ENCODE measurements around the gene CCBE1.
A peak's percentile ranks its signal among the peaks of the same experiment; 100 is the strongest.
"Not testable (repeated sequence)": the region's sequence is repeated elsewhere in the genome, so short reads cannot be mapped to it uniquely, and the experiment has no call there.

Gene CCBE1

DNA sequence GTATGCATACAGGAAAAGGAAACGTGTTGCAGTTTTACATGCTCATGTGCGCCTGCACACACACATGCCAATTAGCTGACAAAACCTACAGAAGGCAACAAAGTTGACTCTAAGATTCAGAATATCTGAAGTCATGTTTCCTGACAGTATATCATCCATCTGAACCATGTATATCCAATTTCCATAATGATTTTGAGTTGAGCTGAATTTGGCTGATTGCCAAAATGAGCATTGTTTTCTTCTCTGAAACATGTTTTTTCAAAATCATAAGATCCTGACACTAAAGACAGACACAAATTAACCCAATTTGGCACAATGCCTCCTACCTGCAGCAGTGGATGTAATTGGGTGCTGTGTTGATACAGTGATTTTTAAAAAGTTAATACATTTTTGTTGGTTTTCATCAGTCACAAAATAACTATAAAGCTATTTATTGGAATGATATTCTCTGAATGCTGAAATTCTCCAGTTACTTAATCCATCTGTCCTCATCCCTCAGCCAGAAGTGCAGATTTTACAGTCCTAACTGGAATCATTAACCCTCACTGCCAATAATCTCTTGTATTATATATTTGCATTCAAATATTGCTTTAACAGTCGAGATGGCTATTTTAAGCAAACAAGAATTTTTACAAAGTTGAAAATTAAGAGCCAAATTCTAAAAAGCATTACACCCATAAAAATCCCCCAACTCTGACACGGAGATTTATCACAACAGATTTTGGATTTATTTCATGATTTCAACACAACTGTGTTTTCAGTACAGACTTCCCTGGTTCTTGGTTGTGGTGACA, 176.5 kb downstream of the CCBE1 start:
- no peak for DNase-seq

DNA sequence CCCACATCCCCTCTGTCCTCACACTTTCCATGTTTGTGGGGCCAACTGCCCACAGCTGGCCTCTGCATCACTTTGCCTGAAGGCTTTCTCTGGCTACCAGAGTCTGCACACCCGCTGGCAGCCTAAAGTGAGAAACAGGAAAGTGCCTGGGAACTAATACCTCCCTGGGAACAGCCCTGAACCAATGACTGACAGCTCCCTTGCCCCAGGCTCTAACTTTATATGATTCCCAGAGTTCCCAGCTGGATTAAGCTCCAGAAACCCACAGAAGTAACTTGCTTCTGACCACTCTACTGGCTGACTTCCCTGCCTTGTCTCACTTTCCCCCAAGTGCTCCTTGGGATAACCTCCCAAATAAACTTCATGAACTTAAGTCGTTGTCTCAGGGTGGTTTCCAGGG, 178.5 kb downstream of the CCBE1 start:
- no peak for DNase-seq

DNA sequence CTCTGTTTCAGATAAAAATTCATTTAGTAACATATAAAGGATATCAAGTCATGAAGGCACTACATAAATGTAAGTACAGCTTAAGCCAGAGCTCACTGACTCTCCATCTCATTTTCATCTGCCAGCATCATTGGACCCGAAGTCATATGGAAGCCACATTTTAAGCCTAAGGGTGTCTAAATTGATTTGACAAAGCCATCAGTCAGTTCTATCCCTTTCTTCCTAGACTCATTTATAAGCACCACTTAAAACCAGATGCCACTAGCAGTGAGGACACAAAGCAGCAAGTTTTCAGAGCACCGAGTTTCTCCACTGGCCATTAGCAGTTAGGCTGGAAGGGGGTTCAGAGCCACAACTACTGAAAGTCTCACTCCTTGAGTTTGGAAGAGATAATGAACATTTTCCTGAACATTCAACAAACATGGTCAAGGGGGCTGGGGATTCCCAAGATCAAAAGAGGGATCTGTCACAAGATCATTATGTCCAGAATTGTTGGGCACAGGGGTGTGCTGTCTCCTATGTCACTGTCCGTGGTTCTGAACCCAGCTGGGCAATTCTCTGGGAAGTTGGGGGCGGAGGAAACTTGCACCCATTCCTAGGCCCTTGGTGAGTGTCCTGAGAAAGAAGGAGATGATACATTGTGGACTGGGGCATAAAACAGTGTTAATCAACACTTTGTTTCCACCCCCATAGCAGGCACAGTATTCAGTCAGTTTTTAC, 179.6 kb downstream of the CCBE1 start:
- peak; percentile 33 for DNase-seq

DNA sequence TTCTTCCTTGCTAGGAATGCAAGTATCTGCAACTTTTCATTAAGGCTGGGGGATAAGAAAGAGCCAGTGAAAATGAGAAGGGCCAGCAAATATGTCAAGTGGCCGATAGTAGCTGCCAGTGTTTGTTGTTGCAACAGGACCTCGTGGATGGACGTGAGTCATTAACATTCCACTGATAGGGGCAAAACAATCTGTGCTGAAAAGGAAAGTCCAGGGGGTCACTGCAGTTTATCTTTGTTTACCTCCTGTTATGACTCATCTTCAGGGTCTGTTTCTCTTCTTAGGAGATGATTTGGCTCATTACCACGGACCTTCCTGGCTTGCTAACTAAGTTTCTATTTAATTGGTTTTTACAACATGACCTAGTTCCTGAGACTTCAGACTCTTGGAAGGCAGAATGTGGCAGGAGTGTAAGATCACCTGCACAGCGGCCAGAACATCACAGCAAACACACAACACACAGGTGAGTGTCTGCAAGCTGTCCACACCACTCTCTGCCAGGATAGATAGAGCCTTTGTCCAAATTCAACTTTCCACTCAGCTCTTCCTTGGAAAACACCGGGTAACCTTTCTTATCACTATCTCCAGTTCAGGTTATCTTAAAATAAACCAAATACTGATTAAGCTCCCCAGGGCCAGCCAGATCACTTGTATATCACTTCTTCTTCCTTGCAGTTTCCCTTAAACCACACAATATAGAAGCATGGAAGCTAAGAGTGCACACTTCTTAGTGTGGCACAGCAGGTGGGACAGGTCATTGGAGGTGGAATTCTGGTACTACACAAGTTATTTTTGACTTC, 180.7 kb downstream of the CCBE1 start:
- DNase-seq = peak; percentile 3

DNA sequence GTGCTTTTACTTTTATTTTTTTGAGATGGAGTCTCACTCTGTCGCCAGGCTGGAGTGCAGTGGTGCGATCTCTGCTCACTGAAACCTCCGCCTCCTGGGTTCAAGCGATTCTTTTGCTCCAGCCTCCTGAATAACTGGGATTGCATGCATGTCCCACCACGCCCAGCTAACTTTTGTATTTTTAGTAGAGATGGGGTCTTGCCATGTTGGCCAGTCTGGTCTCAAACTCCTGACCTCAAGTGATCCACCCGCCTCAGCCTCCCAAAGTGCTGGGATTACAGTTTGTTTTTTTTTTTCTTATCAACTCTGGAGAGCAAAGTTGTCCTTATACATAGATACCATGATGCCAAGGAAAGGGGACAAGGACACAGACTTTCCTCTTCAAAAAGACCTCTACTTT, 181.3 kb downstream of the CCBE1 start:
- DNase-seq = not testable (repeated sequence)

DNA sequence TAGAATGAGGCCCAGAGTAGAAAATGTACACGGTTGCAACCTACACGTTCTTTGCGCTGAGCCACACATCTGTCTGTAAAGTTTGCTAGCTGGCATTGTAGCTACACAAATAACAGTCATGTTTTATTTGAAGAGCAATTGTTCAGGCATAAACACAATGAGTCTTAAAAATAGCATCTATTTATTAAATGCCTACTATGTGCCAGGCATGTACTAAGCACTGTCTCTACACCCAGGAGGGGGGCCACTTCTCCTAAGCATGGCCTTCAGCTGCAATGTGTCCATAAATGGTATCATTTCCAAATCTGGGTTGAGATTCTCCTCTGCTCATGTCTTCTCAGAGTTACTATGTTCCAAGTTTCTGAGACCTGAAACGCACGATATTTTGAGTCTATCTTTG, 182.1 kb downstream of the CCBE1 start:
- no peak for DNase-seq

DNA sequence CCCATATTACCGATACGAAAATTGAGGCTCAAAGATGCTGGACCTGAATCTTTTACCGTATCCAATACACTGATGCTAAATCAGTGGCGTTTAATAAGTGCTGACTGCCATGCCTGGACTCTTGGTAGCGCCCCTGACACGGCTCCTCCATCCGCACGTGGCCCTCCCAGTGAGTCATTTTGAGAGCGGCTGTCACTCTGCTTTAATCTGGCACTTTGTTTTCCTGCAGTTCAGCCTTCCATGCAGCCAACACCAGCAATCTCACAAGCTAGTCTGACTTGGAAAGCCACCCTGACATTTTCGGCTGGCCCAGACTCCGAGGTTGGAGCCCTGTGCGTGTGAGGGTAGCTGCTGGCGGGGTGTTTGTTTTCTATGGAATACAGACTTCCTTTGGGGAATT, 183.0 kb downstream of the CCBE1 start:
- no peak for DNase-seq

DNA sequence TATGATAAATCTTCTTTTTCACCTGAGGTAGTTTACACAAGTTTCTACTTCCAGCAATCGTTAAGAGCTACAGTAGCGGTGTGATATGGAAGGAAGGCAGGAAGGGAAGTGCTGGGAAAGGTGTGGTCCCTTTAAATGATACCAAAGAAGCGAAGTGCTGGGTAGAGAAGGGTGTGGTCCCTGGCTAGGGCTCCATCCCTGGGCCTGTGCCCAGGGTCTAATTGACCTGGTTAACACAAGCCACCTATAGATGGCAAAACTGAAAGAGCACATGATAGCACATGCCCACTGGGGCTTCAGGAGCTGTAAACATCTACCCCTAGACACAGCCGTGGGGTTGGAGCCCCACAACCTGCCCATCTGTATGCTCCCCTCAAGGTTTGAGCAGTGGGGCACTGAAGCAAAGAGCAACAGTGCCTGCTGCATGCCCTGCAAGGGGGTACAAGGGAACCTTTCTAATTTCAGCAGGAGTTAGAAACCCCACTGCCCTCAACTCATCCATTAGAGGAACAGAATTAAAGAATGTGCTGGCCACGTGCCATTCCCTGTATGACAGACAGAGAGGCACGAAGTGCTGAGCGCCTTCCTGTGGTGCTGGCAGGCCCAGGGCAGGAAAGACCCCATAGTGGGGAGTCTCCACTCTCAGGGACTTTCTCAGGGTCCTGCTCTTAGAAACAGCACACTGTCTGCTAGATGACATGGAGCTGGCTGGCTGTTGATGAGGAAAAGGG, 185.0 kb downstream of the CCBE1 start:
- DNase-seq = peak; percentile 2

DNA sequence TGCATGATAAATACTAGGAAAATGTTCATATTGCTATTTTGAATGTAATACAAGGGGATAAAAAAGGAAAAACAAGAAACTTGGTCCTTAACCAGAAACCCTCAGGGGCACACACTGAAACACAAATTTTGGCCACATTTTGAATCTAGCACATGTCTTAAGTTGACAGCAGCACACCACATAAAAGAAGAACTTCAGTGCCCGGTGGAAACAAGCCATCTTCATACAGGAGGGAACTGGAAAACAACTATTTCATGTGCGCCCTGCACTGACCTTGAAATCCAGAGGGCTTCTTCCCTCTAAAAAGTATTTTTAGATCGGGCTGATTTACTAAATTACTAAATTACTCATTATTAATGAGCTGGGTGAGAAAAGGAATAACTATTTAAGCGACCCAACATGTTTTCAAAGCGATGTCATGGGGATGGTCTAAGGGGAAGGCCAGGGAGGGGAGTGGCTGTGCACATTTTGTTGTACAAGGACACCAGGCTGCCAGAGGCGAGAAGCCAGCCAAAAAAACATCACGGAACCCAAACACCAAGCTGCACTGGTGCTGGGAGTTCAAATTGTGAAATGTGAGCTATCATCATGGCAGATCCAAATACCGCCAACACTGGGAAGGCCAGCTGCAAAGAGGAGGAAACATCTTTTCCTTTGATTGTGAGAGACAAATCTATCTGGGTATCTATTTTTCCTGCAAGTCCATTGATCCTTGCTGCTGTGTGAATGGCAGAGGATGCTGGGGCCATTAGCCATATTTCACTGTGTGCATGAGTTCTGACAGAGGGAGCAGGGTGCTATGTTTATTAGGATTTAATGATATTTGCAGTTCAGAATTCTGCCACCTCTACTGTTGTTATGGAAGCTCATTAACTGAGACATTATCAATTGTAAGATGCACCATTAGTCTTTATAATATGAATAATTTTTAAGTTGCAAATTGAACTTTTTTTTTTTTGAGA, 187.5 kb downstream of the CCBE1 start:
- DNase-seq = no peak

DNA sequence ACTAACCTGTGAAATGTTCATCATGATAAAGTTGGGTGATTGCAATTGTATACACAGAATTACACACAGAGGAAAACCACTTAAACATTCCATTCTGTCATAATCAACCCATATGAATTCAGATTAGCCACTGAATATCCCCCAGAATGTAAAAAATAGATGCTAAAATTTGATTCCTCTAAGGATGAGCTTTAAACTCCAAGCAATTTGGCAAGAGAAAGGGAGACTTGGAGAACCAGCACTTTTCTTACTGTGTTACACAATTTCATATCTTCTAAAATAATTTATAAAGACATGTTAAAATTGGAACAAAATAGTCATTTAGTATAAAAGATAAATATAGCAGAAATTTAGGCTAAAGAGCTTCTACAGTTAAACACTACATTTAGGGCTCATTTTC, 191.9 kb downstream of the CCBE1 start:
- no peak for DNase-seq

DNA sequence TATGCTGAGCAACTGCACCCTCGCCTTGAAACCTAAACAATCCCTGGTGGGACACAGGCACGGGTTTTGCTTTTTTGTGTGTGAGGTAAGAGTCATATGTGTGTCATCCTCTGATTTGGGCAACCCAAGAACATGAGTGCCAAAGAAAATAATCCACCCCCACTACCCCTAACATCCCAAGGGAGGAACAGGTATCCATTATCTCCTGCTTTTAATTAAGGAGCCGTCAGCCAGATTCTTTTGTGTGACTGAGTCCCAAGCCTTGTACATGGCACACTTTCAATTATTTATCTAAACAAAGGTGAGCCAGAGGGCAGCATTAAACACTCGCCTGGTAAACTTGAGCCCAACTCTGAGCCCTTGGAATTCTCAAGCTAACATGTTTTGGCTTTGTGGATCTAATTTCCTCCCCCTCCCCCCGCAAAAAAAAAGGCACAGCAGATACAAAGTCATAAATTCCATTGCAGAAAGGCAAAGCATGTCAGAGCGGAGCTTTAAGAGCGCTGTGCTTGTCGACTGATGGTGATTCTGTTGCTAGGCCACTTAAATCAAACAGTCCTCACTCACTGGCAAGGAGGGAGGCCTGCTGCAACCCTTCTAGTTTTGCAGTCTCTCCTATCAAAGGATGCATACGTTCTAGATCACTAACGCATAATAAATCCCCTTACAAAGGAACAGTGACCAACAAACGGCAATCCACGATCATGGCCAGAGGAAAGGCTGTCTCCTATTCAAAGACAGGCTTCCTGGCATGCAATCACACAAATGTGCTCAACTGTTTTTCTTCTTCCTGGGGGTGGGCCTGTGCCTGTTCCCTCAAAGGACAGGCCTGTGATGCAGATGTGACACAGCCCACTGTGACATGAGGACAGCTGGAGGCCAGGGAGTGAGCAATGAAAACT, 194.7 kb downstream of the CCBE1 start:
- no peak for DNase-seq

DNA sequence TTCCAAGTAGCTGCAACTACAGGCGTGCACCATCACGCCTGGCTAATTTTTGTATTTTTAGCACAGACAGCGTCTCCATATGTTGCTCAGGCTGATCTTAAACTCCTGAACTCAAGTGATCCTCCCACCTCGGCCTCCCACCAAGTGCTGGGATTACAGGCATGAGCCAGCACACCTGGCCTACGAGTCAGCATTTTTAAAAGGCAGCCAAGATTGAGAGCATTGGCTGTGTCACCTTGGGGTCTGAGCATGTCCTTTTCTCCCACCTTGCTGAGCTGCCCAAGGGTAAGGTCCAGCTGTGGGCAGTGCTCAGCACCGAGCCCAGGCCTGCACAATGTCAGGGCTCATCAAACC, 195.3 kb downstream of the CCBE1 start:
- DNase-seq = no peak

DNA sequence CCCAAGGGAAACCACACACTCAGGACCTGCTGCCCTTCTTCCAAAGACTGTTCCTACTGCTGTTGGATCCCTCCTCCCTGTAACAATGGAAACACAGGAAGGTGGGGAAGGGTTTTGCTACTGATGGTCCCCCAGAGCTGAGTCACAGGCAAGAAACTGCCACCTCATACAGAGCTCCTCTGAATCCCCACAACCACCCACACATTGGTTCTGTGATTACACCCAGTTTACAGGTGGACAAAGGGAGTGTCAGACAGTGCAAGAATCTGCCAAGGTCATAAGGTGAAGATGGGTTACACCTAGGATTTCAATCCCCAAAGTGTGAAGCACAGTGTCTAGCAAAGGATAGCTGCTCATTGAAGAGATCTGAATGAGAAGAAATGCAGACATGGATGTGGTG, 196.5 kb downstream of the CCBE1 start:
- no peak for DNase-seq

DNA sequence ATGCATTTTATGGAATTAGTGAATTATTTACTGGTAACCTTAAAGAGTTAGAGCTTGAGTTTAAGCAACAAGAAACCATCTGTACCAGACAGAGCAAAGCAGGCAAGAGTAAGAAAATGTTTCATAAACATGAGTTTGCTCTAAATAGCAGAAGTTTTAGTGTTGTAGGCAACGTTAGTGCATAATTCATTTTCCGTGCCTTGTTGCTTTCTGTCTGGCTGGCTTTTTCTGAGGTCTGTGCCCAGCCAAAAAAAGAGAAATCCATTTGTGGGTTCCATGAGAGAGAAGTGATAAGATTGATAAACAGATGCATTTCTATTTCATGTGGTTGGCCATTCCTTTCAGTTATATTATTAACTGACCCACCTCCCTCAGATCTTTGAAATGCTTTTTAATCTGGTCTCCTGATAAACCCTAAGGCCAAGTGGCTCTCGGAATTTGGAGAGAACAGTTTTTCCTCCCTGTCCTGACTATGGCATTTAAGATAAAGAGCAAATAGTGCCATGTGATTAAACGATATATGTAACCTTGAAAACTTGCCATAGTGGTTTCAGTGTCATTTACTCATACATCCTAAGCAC, 198.6 kb downstream of the CCBE1 start:
- no peak for DNase-seq

DNA sequence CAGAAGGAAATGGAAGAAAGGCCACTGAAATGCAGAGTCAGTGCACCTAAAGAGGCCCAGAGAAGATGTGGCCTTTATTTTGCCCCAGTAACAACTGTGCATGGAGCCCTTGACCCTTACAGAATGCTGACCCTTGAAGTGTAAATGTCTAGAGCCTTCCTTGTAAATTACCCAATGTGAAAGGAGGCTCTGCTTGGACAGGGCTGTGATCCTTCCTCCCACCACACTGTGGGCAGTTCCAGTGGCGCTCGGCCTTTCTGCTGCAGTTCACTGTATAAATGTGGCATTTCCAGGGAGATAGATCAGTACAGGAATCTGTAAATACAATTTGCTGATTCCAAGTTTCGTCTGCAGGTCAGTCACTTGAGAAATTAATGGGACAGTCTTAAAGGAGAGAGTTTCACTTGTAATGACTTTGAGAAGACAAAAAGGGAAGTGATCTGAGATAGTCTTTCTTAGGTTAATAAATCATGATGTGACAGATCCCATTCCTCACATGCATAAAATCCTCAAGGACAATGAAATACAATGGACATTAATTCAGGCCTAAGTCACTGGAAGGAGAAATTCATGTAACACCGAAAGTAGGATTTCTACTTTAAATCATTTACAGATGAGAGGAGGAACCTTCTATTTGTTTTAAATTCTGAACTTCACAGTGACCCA, 204.3 kb downstream of the CCBE1 start:
- DNase-seq = no peak

DNA sequence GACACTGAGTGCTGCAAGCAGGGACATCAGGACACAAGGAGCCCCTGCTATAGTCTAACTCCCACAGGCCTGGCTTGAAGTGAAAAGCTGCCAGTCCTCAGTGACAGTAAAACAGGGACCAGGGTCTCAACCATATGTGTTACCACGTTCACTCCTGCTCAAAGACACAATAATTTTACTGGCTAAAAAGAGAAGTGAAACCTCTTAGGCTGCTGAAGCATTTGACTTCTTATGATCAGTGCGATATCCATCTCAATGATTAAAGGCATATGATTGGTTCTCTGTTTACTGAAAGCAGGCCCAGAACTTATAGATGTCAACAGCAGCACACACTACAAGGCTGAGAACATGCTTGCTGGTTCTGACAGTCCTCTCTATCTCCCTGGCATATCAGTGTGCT, 208.3 kb downstream of the CCBE1 start:
- DNase-seq = no peak

DNA sequence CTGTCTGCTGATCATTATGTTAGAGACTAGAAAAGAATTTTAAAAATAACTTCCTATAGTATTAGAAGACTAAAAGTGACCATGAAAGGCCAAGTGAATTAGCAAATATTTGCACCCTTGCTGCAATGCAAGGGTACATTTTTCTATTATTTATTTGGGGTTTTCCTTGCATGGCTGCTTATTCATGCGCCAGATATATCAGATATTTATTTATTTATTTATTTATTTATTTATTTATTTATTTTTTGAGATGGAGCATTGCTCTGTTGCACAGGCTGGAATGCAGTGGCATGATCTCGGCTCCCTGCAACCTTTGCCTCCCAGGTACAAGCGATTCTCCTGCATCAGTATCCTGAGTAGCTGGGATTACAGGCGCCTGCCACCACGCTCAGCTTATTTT, 211.8 kb downstream of the CCBE1 start:
- no peak for DNase-seq

DNA sequence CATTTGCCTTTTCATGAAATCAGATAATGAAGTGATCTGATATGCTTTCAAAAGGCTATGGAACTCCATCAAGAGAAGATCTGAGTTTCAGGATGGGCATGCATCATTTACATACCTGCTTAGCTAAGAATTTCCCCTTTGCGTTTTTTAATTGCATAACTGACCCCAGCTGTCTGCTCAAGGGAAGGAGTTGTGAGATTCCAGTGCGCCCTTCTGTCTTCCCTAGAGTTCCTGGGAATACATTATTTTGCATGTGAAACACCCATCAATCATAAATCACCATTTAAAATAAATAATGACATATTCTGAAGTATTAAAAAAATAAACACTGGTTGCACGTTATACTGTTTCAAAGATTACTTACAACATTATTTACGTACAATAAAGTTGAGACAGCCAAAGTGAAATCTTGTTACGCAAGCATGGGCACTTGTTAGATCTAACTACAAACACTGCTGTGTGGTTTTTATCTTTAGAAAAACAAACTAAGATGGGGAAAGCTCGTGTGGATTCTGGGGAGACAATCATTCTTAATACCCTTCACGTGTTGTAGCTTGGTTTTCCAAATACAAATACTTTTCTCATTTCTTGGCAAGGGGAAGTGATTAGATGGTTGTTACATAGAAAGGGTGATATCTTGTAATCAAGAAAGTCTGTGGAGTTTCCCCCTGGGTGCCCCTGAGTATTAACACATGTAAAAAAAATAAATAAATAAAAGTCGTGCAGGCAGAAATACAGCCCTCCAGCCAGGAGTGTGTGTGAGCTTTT, 212.5 kb downstream of the CCBE1 start:
- peak; percentile 4 for DNase-seq

DNA sequence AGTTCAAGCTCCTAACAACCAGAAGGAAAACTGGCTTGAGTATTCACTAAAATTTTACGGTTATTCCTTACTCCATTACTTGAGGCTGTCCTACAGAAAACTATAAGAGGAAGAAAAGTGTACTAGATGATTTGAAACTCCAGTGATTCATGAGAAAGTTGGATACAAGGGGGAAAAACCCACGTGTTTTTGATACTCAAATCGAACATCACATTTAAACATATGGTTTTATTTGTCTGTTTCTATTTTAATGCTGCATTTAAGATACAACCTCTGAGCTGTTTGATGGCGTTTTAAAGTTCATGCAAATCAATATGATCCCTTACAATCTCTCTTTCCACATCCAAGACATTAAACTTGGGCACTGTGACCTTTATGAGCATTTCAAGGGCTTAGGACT, 213.1 kb downstream of the CCBE1 start:
- DNase-seq = no peak

Measured in hematopoietic multipotent progenitor cell treated with erythropoietin and hydrocortisone succinate and interleukin-3 and kit ligand, for 4 days (in vitro differentiated cells).